Neural cell (in vitro differentiated cells): Measurements from ENCODE around the gene ST3GAL4. TPM values are rescaled to one million over a fixed set of nuclear protein-coding genes. Genes with fewer than 3 reads are reported as not detected.

Source experiments
- H2AFZ ChIP-seq: fragments of 200-600, 300-800 bp; sonication (generic), shearing (Covaris generic); 2 replicates; pipeline ENCODE4 v1.6.0; 2014; ENCODE audit warnings: low read depth, mild to moderate bottlenecking, antibody characterized with exemption, low read length, moderate library complexity
- H3F3A ChIP-seq: fragments of 200-600 bp; shearing (Covaris generic); 2 replicates; pipeline ENCODE4 v1.6.1; 2016; ENCODE audit warnings: mild to moderate bottlenecking, moderate library complexity, mixed read lengths, antibody characterized with exemption, low read length; ENCODE audit not compliant: insufficient read depth, poor library complexity, severe bottlenecking
- H3K27ac ChIP-seq: fragments of 200-600, 300-800 bp; sonication (generic), shearing (Covaris generic); 2 replicates; pipeline ENCODE4 v1.5.1; 2014; ENCODE audit warnings: mild to moderate bottlenecking, low read length, moderate library complexity
- H3K27me3 ChIP-seq: fragments of 300-800, 200-600 bp; sonication (generic), shearing (Covaris generic); 2 replicates; pipeline ENCODE4 v1.6.0; 2014; ENCODE audit warnings: mild to moderate bottlenecking, low read depth, low read length, moderate library complexity; ENCODE audit not compliant: insufficient read depth
- H3K36me3 ChIP-seq: fragments of 300-800, 200-600 bp; sonication (generic), shearing (Covaris generic); 2 replicates; pipeline ENCODE4 v1.5.1; 2014; ENCODE audit warnings: mild to moderate bottlenecking, antibody characterized with exemption, low read length, moderate library complexity; ENCODE audit not compliant: insufficient read depth
- H3K4me2 ChIP-seq: fragments of 300-800, 200-600 bp; sonication (generic), shearing (Covaris generic); 2 replicates; pipeline ENCODE4 v1.6.0; 2014; ENCODE audit warnings: mild to moderate bottlenecking, low read length
- H3K4me3 ChIP-seq: fragments of 300-800, 200-600 bp; sonication (generic), shearing (Covaris generic); 2 replicates; pipeline ENCODE4 v1.5.1; 2014; ENCODE audit warnings: mild to moderate bottlenecking, low read length, moderate library complexity
- H3K79me2 ChIP-seq: fragments of 200-600 bp; shearing (Covaris generic); replicated peaks from 2 replicates; pipeline ENCODE4 v1.6.0; 2014; ENCODE audit warnings: mild to moderate bottlenecking, low read length, moderate library complexity; ENCODE audit not compliant: insufficient read depth
- H3K9ac ChIP-seq: fragments of 300-800, 200-600 bp; sonication (generic), shearing (Covaris generic); 2 replicates; pipeline ENCODE4 v1.6.1; 2016; ENCODE audit warnings: mild to moderate bottlenecking, low read length, mixed read lengths
- H3K9me2 ChIP-seq: fragments of 200-600 bp; shearing (Covaris generic); 2 replicates; pipeline ENCODE4 v1.6.1; 2016; ENCODE audit warnings: mild to moderate bottlenecking, low read length, mixed read lengths; ENCODE audit not compliant: insufficient read depth
- H3K9me3 ChIP-seq: fragments of 200-600, 300-800 bp; sonication (generic), shearing (Covaris generic); 2 replicates; pipeline ENCODE4 v1.6.1; 2016; ENCODE audit warnings: mild to moderate bottlenecking, mixed run types, low read length, moderate library complexity, mixed read lengths
- H4K20me1 ChIP-seq: fragments of 200-600 bp; shearing (Covaris generic); 2 replicates; pipeline ENCODE4 v1.6.1; 2016; ENCODE audit warnings: mild to moderate bottlenecking, mixed run types; ENCODE audit not compliant: insufficient read depth
- CTCF ChIP-seq: fragments of 450-650 bp; IDR thresholded peaks from 2 replicates; pipeline ENCODE4 v1.5.1; 2014; ENCODE audit warnings: antibody characterized with exemption, mild to moderate bottlenecking, moderate library complexity; ENCODE audit not compliant: poor library complexity, severe bottlenecking
- EP300 ChIP-seq: fragments of 450-650 bp; conservative IDR thresholded peaks from 2 replicates; pipeline ENCODE4 v1.6.1; 2014; ENCODE audit warnings: antibody characterized with exemption, mild to moderate bottlenecking, moderate library complexity; ENCODE audit not compliant: poor library complexity, severe bottlenecking
- EZH2 ChIP-seq: fragments of 200-600, 300-800 bp; shearing (Covaris generic), sonication (generic); IDR thresholded peaks from 2 replicates; pipeline ENCODE4 v1.6.1; 2014; ENCODE audit warnings: antibody characterized with exemption, low read length, borderline replicate concordance, mild to moderate bottlenecking; ENCODE audit not compliant: insufficient read depth, poor library complexity, severe bottlenecking
- MXI1 ChIP-seq: fragments of 450-650 bp; conservative IDR thresholded peaks from 2 replicates; pipeline ENCODE4 v1.6.1; 2014; ENCODE audit warnings: antibody characterized with exemption, mild to moderate bottlenecking; ENCODE audit not compliant: poor library complexity, severe bottlenecking
- POLR2AphosphoS5 ChIP-seq: IDR thresholded peaks from 2 replicates; pipeline ENCODE4 v1.6.1; 2012
- RAD21 ChIP-seq: fragments of 450-650 bp; conservative IDR thresholded peaks from 2 replicates; pipeline ENCODE4 v1.6.1; 2014; ENCODE audit warnings: antibody characterized with exemption, mild to moderate bottlenecking, moderate library complexity
- REST ChIP-seq: IDR thresholded peaks from 2 replicates; pipeline ENCODE4 v1.6.1; 2012; ENCODE audit warnings: borderline replicate concordance
- SMC3 ChIP-seq: fragments of 450-650 bp; conservative IDR thresholded peaks from 2 replicates; pipeline ENCODE4 v1.6.1; 2014; ENCODE audit warnings: antibody characterized with exemption, mild to moderate bottlenecking, moderate library complexity; ENCODE audit not compliant: poor library complexity
- TAF1 ChIP-seq: IDR thresholded peaks from 2 replicates; pipeline ENCODE4 v1.6.1; 2012; ENCODE audit warnings: low read depth
- polyA plus RNA-seq: library from polyadenylated mRNA; depleted of rRNA; stranded (reverse); fragments of >200 nt; gene quantifications from 2 replicates; pipeline ENCODE4 v1.2.3, GENCODE V29; 2014

The ST3GAL4 gene
- polyA plus RNA-seq, 1 donor from 2014 or later = 46.1 TPM

DNA sequence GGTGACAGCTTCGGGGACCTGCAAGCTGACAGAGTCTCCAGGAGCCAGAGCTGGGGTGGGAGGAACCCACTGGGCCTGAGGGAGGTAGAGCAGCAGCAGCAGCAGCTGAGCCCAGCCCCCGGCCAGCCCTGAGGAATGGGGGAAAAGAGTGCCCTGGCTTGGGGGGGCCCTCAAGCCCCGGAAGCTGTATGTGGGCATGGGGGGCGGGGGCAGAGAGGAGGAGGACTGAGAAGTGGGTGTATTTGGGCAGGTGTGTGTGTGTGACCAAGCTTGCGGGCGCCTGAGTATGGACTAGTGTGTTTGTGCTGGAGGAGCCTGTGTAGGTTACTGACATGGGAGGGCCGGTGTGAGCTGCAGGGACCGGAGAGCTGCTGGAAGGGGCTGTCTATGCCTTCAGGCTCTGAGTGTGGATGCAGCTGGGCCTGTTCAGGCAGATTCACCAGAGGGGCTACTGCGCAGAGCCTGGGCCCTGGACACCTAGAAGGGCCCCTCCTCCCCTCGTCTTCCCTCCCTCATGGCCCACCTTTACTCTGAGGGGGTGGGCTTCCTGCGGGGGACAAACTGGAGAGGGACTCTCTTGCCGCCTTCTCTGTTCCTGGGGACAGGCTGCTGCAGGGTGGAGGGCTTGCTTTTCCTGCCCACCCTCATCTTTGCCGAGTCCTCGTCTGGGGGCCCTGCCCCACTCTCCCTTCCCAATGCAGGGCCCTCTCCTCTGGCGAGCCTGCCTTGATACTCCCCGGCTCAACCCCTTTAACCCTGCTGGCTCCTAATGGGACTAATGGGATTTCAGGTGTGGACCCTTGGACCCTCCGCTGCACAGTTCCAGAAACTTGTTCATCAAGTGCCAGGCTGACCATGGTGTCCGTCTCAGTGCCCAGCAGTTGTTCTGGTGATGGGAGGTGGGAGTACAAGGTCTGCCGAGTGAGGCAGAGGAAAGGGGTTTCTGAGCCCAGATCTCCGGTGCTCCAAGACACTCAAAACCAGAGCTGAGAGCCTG is 28.2 kb downstream of the ST3GAL4 start:
- Histone ChIP-seq H3K79me2 (no peaks in the 10 kb centered on the region), H3K4me2 (no peak overlapping the region), H3K27ac (no peak overlapping the region), H3K9me3 (no peaks in the 10 kb centered on the region), H2AFZ (no peak overlapping the region), H3K9me2 (no peaks in the 10 kb centered on the region), H3K36me3 (no peaks in the 10 kb centered on the region), H4K20me1 (no peaks in the 10 kb centered on the region), H3K9ac (no peak overlapping the region), H3F3A (no peaks in the 10 kb centered on the region), H3K4me3 (no peak overlapping the region), H3K27me3 (no peaks in the 10 kb centered on the region)
- no peak for TF ChIP-seq EZH2
- no peak for TF ChIP-seq POLR2AphosphoS5
- no peak for TF ChIP-seq CTCF
- no peak for TF ChIP-seq RAD21

- no peak overlapping the region for H2AFZ ChIP-seq
- no peak overlapping the region for H3K9ac ChIP-seq
- H3K27me3 ChIP-seq = no peaks in the 10 kb centered on the region
- H3K79me2 ChIP-seq = no peaks in the 10 kb centered on the region
- no peak overlapping the region for H3K4me2 ChIP-seq
- H3F3A ChIP-seq = no peaks in the 10 kb centered on the region
- no peak for TF ChIP-seq TAF1
- no peak for TF ChIP-seq POLR2AphosphoS5
- no peak for TF ChIP-seq REST
- no peak for TF ChIP-seq MXI1
- no peak for TF ChIP-seq EP300
- no peak for TF ChIP-seq CTCF
- TF ChIP-seq SMC3 = no peak
- TF ChIP-seq RAD21 = no peak
- TF ChIP-seq EZH2 = no peak
- H3K27ac ChIP-seq = no peak overlapping the region
- H4K20me1 ChIP-seq = no peaks in the 10 kb centered on the region
- no peaks in the 10 kb centered on the region for H3K9me2 ChIP-seq
- no peaks in the 10 kb centered on the region for H3K36me3 ChIP-seq
- no peak overlapping the region for H3K4me3 ChIP-seq
- H3K9me3 ChIP-seq = no peaks in the 10 kb centered on the region
Measured at GRCh38 chr11:126384449-126385070, 29.1 kb downstream of the ST3GAL4 start.
